BLaER1 treated with 17β-estradiol and CSF1 and Interleukin-3, amounts not matched to agents 10 nM and 100 nM (cell line): ENCODE measurements around the gene ATF5.
A peak's percentile ranks its signal among the peaks of the same experiment; 100 is the strongest.

Experiments used
- H3K27ac ChIP-seq, 11 experiments: shearing (Covaris generic); formaldehyde crosslinking; 2 replicates each; pipeline ENCODE4 v1.8.1; 2022
- H3K27me3 ChIP-seq, 11 experiments: shearing (Covaris generic); formaldehyde crosslinking; 2 replicates each; pipeline ENCODE4 v1.8.1; 2022
- H3K36me3 ChIP-seq, 11 experiments: shearing (Covaris generic); formaldehyde crosslinking; 2 replicates each; pipeline ENCODE4 v1.8.1; 2022
- H3K4me1 ChIP-seq, 10 experiments: shearing (Covaris generic); formaldehyde crosslinking; 2 replicates each; pipeline ENCODE4 v1.8.1; 2022
- H3K4me2 ChIP-seq, 11 experiments: shearing (Covaris generic); formaldehyde crosslinking; 2 replicates each; pipeline ENCODE4 v1.8.1; 2022
- H3K4me3 ChIP-seq, 10 experiments: shearing (Covaris generic); formaldehyde crosslinking; 2 replicates each; pipeline ENCODE4 v1.8.1; 2022
- H3K9ac ChIP-seq, 11 experiments: shearing (Covaris generic); formaldehyde crosslinking; 2 replicates each; pipeline ENCODE4 v1.8.1; 2022
- H3K9me3 ChIP-seq, 11 experiments: shearing (Covaris generic); formaldehyde crosslinking; replicated peaks in 1 of 11; 2 replicates each; pipeline ENCODE4 v1.8.1; 2022
- H4K20me1 ChIP-seq, 11 experiments: shearing (Covaris generic); formaldehyde crosslinking; 2 replicates each; pipeline ENCODE4 v1.8.1; 2022
- Cebpa-rat ChIP-seq, 11 experiments: shearing (Covaris generic); IDR thresholded peaks; 2 replicates each; pipeline ENCODE4 v1.8.1; 2022

The ATF5 gene

DNA sequence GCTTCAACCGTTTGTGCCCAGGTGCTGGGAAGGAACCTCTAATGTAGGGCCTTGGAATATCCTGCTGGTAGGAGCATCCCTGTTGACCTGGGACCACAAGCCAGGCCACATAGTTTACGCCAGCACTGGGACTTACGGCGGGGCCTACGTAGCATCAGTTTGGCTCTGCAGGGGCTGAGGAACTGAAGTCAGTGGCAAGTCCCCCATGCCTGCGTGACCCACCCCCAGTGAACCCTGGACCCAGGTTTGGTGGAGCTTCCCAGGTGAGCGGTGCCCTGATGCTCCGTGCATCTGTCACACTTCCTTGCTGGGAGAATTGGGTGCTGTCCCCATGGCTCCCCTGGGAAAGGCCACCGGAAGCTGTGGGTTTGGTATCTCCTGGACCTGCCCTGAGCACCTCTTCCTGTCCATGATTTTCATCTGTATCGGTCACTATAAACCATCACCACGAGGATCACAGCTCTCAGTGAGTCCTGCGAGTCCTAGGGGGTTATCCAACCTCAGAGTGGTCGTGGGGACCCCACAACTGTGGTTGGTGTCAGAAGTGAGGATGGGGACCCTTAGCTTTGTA is 22.0 kb downstream of the ATF5 start:
- Histone ChIP-seq H4K20me1 (peaks cover 0 to 8% (median 0%) of the 10 kb centered on the region in 11 experiments; a peak in 3 of 22 replicates), H3K9ac (no peak overlapping the region), H3K4me3 (no peak overlapping the region), H3K27me3 (no peaks in the 10 kb centered on the region), H3K4me1 (peaks cover 35 to 61% (median 54%) of the 10 kb centered on the region in 10 experiments), H3K4me2 (peak overlapping the region in 10 of 11 experiments; percentile 28 to 86 (median 60); a peak in 18 of 22 replicates), H3K36me3 (no peaks in the 10 kb centered on the region; a peak in 1 of 22 replicates), H3K9me3 (peaks cover 0 to 18% (median 10%) of the 10 kb centered on the region in 11 experiments; a peak in 12 of 22 replicates), H3K27ac (no peak overlapping the region)
- no peak for TF ChIP-seq Cebpa-rat (IDR thresholded peaks at IDR 0.05)

DNA sequence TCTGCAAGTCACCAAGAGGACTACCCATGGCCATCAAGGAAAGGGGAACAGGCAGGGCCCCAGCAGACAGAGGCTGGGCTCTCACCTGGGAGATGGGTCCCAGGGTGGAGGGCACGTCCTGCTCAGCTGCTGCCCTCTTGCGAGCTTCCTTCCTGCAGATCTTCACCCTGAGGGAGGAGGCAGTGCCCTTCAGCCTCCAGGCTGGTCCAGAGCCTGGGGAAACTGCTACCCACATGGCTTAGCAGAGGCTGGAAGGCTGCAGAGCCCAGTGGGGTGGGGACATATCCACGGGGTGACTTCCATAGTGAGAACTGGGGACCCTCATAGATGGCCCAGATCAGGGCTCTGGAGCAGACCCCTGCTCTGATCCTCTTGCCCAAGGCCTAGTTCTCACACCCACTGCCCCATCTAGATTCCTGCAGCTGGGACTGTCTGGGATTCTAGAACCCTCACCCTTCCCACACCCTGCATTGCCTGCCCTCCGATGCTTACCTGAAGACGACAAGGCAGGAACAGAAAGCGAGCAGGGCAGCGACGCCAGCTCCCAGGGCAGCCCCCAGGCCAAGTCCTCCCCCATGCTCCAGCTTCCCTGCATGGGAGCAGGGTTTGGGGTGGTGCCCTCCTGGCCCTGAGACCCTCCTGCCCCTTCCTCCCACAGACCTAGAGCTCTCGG is 22.9 kb downstream of the ATF5 start:
- Histone ChIP-seq H3K9me3 (peaks cover 0 to 17% (median 10%) of the 10 kb centered on the region in 11 experiments; a peak in 12 of 22 replicates), H3K27me3 (no peaks in the 10 kb centered on the region), H3K27ac (no peak overlapping the region), H3K9ac (no peak overlapping the region), H3K4me1 (peaks cover 35 to 65% (median 57%) of the 10 kb centered on the region in 10 experiments), H4K20me1 (peaks cover 0 to 8% (median 0%) of the 10 kb centered on the region in 11 experiments; a peak in 3 of 22 replicates), H3K36me3 (no peaks in the 10 kb centered on the region; a peak in 1 of 22 replicates), H3K4me2 (peak overlapping the region in 10 of 11 experiments; percentile 42 to 86 (median 61); a peak in 18 of 22 replicates), H3K4me3 (no peak overlapping the region)
- TF ChIP-seq Cebpa-rat (IDR thresholded peaks at IDR 0.05) = no peak

DNA sequence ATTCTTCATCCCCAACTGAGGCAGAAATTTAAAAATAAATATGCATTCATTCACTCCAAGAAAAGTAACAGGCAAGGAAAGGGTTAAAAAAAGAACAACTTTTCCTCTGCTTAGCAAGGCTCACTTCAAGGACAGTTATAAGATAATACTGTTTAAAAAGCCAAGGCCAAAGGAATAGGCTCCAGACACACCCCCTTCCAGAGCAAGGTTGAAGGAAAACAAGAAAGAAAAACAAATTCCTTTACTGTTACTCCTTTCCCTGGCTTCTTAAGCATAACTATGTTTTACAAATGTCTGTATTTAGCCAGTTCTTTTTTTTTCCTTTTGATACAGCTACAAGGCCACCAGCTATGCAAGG is 23.5 kb downstream of the ATF5 start:
- no peak for TF ChIP-seq Cebpa-rat (IDR thresholded peaks at IDR 0.05)
- Histone ChIP-seq H3K4me2 (peak overlapping the region in 9 of 11 experiments; percentile 57 to 93 (median 80); a peak in 17 of 22 replicates), H4K20me1 (peaks cover 0 to 8% (median 0%) of the 10 kb centered on the region in 11 experiments; a peak in 3 of 22 replicates), H3K36me3 (no peaks in the 10 kb centered on the region; a peak in 1 of 22 replicates), H3K9me3 (peaks cover 0 to 17% (median 10%) of the 10 kb centered on the region in 11 experiments; a peak in 12 of 22 replicates), H3K4me3 (no peak overlapping the region), H3K27me3 (no peaks in the 10 kb centered on the region), H3K9ac (no peak overlapping the region), H3K27ac (no peak overlapping the region), H3K4me1 (peaks cover 35 to 67% (median 57%) of the 10 kb centered on the region in 10 experiments)

DNA sequence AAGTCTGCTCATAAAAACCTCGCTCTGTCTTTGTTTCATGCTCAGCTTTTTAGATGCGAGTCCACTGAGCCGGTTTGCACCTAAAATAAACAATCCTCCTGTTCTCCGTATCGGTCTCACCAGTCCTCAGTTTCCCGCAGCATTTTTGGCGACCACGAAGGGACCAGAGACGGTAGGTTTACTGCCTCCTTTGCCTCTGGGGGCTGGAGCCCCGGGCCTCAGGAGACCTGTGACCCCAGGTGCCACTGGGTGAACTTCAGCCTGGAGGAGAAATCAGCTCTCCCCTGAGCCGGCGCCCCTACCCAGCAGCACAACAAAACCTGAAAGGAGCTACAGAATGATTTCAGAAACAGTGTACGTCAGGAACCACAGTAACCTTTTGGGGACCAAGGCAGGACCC is 23.9 kb downstream of the ATF5 start:
- peak overlapping the region in 2 of 10 experiments; percentile 1 to 47; a peak in 2 of 20 replicates for H3K4me3 ChIP-seq

DNA sequence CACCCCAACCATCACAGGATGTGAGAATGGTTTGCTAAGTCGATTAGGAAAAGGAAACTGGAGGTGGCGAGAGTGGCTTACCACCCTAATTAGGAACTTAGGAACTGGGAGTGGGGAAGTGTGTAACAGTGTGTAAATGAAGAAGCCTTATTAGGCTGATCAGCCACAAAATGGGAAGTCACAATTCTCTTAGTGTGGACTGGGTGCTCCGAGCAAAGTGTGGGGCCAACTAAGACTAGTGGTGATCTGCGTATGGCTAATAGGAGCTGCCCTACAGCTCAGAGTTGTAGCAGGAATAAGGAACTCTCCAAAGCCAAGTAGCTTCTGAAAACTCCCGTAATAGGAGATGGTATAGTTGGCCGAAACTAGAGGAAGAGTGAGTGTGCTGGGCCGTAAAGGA is 24.4 kb downstream of the ATF5 start:
- Histone ChIP-seq H3K4me3 (peak overlapping the region in 2 of 10 experiments; percentile 1 to 47; a peak in 2 of 20 replicates), H4K20me1 (peaks cover 0 to 8% (median 0%) of the 10 kb centered on the region in 11 experiments; a peak in 3 of 22 replicates), H3K9me3 (peaks cover 0 to 17% (median 10%) of the 10 kb centered on the region in 11 experiments; a peak in 12 of 22 replicates), H3K4me1 (peaks cover 35 to 67% (median 57%) of the 10 kb centered on the region in 10 experiments), H3K36me3 (no peaks in the 10 kb centered on the region; a peak in 1 of 22 replicates), H3K27me3 (no peaks in the 10 kb centered on the region), H3K27ac (peak overlapping the region in 5 of 11 experiments; percentile 5 to 28 (median 19); a peak in 6 of 22 replicates), H3K4me2 (peak overlapping the region; percentile 57 to 93 (median 71)), H3K9ac (no peak overlapping the region)
- TF ChIP-seq Cebpa-rat (IDR thresholded peaks at IDR 0.05) = no peak

More for the DNA sequence above, 23.9 kb downstream of the ATF5 start:
- Histone ChIP-seq H3K27me3 (no peaks in the 10 kb centered on the region), H3K4me1 (peaks cover 35 to 67% (median 57%) of the 10 kb centered on the region in 10 experiments), H3K36me3 (no peaks in the 10 kb centered on the region; a peak in 1 of 22 replicates), H3K9me3 (peaks cover 0 to 17% (median 10%) of the 10 kb centered on the region in 11 experiments; a peak in 12 of 22 replicates), H3K27ac (peak overlapping the region in 4 of 11 experiments; percentile 5 to 24 (median 7); a peak in 2 of 22 replicates), H3K9ac (no peak overlapping the region), H3K4me2 (peak overlapping the region; percentile 57 to 93 (median 71)), H4K20me1 (peaks cover 0 to 8% (median 0%) of the 10 kb centered on the region in 11 experiments; a peak in 3 of 22 replicates)
- TF ChIP-seq Cebpa-rat (IDR thresholded peaks at IDR 0.05) = no peak

DNA sequence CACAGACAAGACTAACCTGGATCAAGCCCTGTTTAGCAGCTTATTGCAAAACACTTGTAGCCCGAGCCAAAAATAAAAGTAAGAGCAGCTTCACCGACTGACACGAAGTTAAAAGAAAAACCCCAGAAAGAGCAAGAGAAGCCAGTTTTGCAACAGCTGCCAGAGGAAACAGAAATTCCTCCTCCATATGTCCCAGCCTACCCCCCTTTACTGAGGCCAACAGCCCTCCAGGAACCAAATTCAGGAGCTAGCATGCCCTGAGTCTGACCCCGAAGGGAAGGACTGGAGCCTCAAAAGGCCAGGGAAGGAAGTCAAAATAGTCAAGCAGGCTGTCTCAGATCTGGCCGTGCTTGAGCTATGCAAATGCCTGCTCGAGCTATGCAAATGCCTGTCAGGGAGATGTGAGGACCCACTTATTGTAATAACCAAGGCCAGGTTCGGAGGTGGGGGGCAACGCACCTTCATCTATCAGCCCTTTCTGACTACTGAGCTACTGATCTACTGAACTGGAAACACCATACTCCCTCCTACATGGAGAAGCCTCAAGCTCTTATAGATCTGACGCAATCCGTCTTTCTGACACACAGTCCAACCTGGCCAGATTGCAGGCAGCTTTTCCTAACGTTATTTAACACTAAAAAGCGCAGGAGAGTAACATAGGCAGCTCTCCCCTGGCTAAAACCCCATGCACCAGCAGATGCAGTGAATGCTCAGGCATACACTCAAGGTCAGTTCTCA is 25.3 kb downstream of the ATF5 start:
- H3K9me3 ChIP-seq = peaks cover 0 to 17% (median 10%) of the 10 kb centered on the region in 11 experiments; a peak in 12 of 22 replicates
- H3K4me1 ChIP-seq = peaks cover 35 to 67% (median 57%) of the 10 kb centered on the region in 10 experiments
- peak overlapping the region in 3 of 11 experiments; percentile 7 to 28 (median 24); a peak in 4 of 22 replicates for H3K27ac ChIP-seq
- TF ChIP-seq Cebpa-rat (IDR thresholded peaks at IDR 0.05) = peak in 4 of 11 experiments; percentile 13 to 52 (median 24); a peak in 3 of 22 replicates
- H4K20me1 ChIP-seq = peaks cover 0 to 8% (median 0%) of the 10 kb centered on the region in 11 experiments; a peak in 3 of 22 replicates
- H3K9ac ChIP-seq = peak overlapping the region in 3 of 11 experiments; percentile 8 to 39 (median 32); a peak in 1 of 22 replicates
- H3K36me3 ChIP-seq = no peaks in the 10 kb centered on the region; a peak in 1 of 22 replicates
- peak overlapping the region; percentile 57 to 93 (median 71) for H3K4me2 ChIP-seq
- no peaks in the 10 kb centered on the region for H3K27me3 ChIP-seq
- H3K4me3 ChIP-seq = peak overlapping the region in 4 of 10 experiments; percentile 8 to 41 (median 12); a peak in 4 of 20 replicates

DNA sequence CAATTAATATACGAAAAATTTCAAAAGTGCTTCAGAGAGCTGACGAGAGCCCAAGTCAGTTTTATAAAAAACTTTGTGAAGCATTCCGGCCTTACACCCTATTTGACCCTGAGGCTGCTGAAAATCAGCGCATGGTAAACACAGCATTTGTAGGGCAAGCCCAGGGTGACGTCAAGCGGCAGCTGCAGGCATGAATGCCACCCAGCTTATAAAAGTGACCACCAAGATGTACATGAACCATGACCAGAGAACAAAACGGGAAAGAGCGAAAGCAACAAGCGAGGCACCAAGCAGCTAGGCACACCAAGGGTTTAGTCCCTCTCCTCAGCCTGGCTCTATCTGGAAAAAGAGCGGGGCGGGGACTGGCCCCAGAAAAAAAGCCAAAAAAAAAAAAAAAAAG is 25.9 kb downstream of the ATF5 start:
- Histone ChIP-seq H3K27ac (no peak overlapping the region), H3K4me3 (peak overlapping the region in 2 of 10 experiments; percentile 8 to 11; a peak in 1 of 20 replicates), H3K27me3 (no peaks in the 10 kb centered on the region), H3K4me2 (peak overlapping the region; percentile 57 to 93 (median 71); a peak in 20 of 22 replicates), H3K9ac (no peak overlapping the region), H3K9me3 (peaks cover 0 to 17% (median 10%) of the 10 kb centered on the region in 11 experiments; a peak in 12 of 22 replicates), H4K20me1 (peaks cover 0 to 8% (median 0%) of the 10 kb centered on the region in 11 experiments; a peak in 3 of 22 replicates), H3K4me1 (peaks cover 35 to 67% (median 57%) of the 10 kb centered on the region in 10 experiments), H3K36me3 (no peaks in the 10 kb centered on the region; a peak in 1 of 22 replicates)
- no peak for TF ChIP-seq Cebpa-rat (IDR thresholded peaks at IDR 0.05)

DNA sequence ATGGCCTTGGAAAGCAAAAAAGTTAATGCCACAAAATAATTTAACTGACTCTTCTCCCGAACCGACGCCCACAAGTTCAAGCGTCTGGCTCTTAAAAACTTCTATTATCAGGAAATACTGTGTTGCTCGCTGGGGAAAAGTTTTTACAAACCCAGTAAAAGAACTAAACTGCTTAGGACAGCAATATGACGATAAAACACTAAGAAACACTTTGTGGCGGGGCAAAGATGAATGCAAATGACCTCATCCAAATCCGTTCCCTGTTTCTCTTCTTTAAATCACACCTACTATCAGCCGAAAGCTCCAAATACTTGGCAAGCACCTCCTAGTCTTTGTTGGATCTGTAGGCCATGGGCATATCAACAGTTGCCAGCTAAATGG is 27.1 kb downstream of the ATF5 start:
- H3K4me2 ChIP-seq = peak overlapping the region in 4 of 11 experiments; percentile 82 to 93 (median 85); a peak in 6 of 22 replicates
- H3K27me3 ChIP-seq = no peaks in the 10 kb centered on the region
- peaks cover 0 to 8% (median 0%) of the 10 kb centered on the region in 11 experiments; a peak in 3 of 22 replicates for H4K20me1 ChIP-seq
- H3K36me3 ChIP-seq = no peaks in the 10 kb centered on the region
- H3K4me1 ChIP-seq = peaks cover 32 to 62% (median 48%) of the 10 kb centered on the region in 10 experiments
- H3K4me3 ChIP-seq = no peak overlapping the region
- H3K9ac ChIP-seq = no peak overlapping the region
- peaks cover 0 to 18% (median 10%) of the 10 kb centered on the region in 11 experiments; a peak in 12 of 22 replicates for H3K9me3 ChIP-seq
- H3K27ac ChIP-seq = no peak overlapping the region
- TF ChIP-seq Cebpa-rat (IDR thresholded peaks at IDR 0.05) = no peak
